HS-5 (cell line): ENCODE results near the gene GRWD1.

Experiments used
- DNase-seq: peaks from one replicate; pipeline ENCODE4 v3.0.0-alpha.2; 2012; ENCODE audit warnings: low read depth

GRWD1 gene

DNA sequence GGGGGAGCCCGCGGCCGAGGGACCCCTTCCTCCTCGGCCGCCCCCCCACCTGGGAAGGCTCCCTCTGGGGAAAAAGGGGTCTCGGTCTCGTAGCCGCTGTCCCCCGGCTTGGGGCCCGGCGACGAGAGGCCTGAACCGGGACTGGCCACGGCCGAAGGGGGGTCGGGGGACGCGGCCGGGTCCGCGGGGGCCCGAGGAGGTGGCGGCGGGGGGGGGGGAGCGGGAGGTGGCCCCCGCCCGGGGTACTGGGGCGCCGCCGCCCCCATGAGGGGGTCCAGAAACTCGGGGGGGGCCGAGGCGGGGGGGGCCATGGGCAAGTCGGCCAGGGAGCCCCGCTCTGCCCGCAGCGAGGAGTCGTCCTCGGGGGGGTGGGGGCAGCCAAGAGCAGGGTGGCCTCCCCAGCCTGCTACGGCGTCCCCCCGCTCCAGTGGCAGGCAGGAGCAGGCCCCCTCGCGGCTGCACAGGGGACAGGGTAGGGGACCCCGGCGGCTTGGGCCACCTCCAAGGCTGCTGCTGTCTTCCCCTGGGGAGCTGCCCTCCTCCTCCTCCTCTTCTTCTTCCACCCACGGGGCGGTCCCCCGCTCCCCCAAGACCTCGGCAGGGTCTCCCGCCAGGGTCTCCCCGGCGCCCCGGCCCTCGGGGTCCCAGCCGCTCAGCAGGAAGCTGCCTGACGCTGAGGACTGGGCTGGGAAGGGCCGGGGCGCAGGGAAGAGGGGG, 53.0 kb downstream of the GRWD1 start:
- no peak for DNase-seq

DNA sequence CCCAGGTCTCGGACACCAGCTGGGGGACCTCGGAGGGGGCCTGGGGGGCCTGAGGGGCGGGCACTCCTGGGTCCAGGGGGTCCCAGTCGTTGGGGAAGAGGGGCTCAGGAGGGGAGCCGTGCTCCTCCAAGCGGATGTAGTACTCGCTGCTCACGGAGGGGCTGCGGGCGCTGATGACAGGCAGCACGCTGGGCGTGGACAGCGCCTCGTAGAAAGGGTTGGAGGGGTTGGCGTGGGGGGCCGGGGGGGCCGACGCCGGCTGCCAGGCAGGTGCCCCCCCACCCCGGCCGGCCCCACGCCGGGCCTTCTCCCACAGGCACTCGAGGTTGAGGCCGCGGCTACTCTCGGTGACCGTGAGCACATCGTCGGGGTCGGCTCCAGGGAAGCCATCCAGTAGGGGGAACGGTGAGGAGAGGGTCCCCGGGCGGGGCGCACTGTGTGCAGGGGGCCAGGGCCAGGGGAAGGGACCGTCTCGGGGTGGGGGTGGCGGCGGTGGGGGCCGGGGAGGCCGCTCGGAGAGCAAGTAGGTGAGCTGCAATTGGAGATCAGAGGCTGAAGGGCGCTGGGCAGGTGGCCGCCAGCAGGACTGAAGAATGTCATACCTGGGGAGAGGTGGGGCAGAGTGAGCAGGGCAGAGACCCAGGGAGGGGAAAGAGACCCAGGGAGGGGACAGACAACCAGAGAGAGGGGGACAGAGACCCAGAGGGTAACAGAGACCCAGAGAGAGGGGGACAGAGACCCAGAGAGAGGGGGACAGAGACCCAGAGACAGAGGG, 53.7 kb downstream of the GRWD1 start:
- DNase-seq = no peak

DNA sequence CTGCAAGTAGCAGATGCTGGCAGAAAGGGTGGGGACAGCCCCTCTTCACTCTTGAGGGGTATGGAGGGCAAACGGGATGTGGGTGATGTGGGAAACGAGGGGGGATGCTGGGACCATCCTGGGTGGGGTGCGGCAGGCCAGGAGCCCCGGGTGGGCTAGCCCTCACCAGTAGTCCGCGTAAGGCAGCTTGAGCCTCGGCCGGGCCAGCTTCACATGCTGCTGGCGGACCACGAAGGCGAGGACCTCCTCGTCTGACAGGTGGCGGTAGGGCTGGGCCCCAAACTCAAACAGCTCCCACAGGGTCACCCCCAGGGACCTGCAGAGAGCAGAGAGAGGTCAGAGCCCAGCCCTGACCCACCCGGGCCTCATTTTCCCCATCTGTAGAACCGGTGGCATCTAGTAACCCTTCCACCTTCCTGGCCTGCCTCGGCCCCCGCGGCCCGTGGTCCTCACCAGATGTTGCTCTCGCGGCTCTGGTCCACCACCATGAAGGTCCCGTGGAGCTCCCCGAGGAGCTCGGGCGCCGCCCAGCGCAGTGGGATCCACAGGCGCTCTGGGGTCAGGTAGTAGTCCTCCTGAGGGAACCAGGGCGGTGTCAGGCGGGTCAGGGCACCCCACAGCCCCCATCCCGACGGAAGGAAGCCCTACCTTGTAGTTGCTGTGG, 55.2 kb downstream of the GRWD1 start:
- DNase-seq = no peak

DNA sequence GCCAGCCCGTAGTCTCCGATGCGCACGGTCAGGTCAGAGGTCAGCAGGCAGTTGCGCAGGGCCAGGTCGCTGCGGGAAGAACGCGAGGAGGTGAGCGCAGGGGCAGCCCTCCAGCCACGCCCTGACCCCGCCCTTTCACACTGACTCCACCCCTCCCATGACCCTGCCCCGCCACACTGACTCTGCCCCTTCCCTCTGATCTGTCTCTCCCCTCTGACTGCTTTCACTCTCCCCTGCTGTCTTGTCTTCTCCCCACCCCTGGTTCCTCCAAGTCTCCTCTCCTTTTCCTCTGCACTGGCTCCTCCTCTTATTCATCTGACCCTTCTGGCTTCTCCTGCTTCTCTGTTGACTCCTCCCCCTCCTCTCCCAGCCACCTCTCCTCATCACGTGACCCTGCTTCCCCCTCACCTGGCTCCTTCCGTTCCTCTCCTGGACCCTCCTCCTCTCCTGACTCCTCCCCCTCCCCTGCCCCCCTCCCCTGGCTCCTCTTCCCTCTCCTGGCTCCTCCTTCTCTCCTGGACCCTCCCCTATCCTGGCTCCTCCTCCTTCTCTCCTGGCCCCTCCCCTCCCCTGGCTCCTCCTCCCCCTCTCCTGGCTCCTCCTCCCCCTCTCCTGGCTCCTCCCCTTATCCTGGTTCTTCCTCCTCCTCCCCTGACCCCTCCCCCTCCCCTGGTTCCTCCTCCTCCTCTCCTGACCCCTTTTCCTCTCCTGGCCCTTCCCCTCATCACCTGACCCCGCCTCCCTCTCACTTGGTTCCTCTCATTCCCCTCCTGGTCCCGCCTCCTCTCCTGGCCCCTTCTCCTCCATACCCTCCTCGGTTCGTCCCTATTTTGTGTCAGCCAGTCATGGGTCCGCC, 55.9 kb downstream of the GRWD1 start:
- no peak for DNase-seq

DNA sequence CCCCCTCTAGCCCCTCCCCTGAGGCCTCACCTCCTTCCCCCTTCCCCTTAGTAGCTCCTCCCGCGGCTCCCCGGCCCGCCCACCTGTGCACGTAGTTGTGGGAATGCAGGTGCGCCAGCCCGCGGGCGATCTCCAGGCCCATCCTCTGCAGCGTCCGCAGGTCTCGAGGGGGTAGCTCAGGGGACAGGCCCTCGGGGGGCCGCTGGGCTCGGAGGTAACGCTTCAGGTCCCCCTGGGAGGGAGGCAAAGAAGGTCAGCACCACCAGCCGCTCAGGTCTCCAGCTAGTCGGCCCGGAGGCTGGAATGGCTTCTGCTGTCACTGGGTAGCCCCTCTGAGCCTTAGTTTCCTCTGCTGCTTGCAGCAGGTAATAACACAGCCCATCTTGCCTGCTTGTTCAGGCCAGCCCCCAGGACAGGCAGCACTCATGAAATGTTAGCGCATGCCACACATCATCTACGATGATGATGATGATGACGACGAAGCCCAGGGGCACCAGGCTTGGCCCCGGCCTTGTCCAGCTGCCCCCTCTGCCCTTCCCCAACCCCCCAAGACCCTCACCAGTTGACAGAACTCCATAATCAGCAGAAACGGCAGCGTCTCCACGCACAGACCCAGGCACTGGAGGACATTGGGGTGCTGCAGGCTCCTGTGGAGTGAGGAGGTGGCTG, 56.7 kb downstream of the GRWD1 start:
- no peak for DNase-seq

GRCh38 chr19:48506138-48506733, 60.5 kb downstream of the GRWD1 start:
- DNase-seq = no peak
